SK-N-MC (cell line): ENCODE data around the gene GLCE.
"Not testable (repeated sequence)": the region's sequence is repeated elsewhere in the genome, so short reads cannot be mapped to it uniquely, and the experiment has no call there.

Source experiments
- EZH2 ChIP-seq: fragments of 200-600 bp; sonication (generic); IDR thresholded peaks from one replicate; pipeline ENCODE4 v1.6.1; 2017; ENCODE audit warnings: antibody characterized with exemption
- POLR2AphosphoS5 ChIP-seq: IDR thresholded peaks from 2 replicates; pipeline ENCODE4 v1.6.1; 2012; ENCODE audit warnings: mild to moderate bottlenecking, low read depth, low read length, borderline replicate concordance

DNA sequence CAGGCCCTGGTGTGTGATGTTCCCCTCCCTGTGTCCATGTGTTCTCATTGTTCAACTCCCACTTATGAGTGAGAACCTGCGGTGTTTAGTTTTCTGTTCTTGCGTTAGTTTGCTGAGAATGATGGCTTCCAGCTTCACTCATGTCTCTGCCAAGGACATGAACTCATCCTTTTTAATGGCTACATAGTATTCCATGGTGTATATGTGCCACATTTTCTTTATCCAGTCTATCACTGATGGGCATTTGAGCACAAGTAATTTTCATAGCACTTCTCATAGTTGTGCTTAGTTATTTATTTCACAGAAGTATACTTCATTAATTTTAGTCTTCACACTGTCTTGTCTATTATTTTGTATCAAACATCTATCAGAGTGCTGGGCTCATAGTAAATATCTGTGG, 6.8 kb upstream of the GLCE start:
- not testable (repeated sequence) for TF ChIP-seq POLR2AphosphoS5, EZH2
